ENCODE data around the gene PSG3. TPM values are rescaled to one million over a fixed set of nuclear protein-coding genes. Genes with fewer than 3 reads are reported as not detected.

Gene PSG3
- total RNA-seq, 1 experiment from 2014 or later: not detected

DNA sequence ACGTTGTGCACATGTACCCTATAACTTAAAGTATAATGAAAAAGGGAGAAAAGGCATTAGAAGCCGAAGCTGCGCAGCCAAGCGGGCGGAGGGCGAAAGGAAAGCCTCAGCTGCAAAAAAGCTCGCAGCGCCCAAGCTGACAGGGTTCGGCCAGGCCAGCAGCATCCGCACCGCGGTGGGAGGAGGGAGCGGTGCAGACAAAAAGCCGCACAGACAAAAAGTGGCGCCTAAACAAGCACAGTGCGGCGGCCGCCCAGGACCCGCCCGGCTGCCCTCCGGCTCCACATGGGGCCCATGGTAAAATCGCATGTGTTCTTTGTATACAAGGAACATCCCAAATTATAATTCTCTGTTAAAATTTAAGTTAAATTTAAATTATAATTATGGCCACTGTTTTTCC lies 42.4 kb downstream of the PSG3 start (continued):
- TF ChIP-seq, protein P1, sequence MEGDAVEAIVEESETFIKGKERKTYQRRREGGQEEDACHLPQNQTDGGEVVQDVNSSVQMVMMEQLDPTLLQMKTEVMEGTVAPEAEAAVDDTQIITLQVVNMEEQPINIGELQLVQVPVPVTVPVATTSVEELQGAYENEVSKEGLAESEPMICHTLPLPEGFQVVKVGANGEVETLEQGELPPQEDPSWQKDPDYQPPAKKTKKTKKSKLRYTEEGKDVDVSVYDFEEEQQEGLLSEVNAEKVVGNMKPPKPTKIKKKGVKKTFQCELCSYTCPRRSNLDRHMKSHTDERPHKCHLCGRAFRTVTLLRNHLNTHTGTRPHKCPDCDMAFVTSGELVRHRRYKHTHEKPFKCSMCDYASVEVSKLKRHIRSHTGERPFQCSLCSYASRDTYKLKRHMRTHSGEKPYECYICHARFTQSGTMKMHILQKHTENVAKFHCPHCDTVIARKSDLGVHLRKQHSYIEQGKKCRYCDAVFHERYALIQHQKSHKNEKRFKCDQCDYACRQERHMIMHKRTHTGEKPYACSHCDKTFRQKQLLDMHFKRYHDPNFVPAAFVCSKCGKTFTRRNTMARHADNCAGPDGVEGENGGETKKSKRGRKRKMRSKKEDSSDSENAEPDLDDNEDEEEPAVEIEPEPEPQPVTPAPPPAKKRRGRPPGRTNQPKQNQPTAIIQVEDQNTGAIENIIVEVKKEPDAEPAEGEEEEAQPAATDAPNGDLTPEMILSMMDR (IDR thresholded peaks at IDR 0.05 in 2 of 3, conservative IDR thresholded peaks at IDR 0.05 in 1 of 3; ENCODE audit: borderline replicate concordance in 1 of 3, insufficient read depth in 1 of 3, low read depth in 2 of 3, low read length in 2 of 3): no peak
- TF ChIP-seq, protein P2, sequence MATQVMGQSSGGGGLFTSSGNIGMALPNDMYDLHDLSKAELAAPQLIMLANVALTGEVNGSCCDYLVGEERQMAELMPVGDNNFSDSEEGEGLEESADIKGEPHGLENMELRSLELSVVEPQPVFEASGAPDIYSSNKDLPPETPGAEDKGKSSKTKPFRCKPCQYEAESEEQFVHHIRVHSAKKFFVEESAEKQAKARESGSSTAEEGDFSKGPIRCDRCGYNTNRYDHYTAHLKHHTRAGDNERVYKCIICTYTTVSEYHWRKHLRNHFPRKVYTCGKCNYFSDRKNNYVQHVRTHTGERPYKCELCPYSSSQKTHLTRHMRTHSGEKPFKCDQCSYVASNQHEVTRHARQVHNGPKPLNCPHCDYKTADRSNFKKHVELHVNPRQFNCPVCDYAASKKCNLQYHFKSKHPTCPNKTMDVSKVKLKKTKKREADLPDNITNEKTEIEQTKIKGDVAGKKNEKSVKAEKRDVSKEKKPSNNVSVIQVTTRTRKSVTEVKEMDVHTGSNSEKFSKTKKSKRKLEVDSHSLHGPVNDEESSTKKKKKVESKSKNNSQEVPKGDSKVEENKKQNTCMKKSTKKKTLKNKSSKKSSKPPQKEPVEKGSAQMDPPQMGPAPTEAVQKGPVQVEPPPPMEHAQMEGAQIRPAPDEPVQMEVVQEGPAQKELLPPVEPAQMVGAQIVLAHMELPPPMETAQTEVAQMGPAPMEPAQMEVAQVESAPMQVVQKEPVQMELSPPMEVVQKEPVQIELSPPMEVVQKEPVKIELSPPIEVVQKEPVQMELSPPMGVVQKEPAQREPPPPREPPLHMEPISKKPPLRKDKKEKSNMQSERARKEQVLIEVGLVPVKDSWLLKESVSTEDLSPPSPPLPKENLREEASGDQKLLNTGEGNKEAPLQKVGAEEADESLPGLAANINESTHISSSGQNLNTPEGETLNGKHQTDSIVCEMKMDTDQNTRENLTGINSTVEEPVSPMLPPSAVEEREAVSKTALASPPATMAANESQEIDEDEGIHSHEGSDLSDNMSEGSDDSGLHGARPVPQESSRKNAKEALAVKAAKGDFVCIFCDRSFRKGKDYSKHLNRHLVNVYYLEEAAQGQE (IDR thresholded peaks at IDR 0.05; ENCODE audit: low read depth): no peak
- no peak for TF ChIP-seq SP1 (IDR thresholded peaks at IDR 0.05; ENCODE audit: low read depth)
- no peak for TF ChIP-seq CEBPB (IDR thresholded peaks at IDR 0.05; ENCODE audit: low read depth)
- TF ChIP-seq SIN3A (IDR thresholded peaks at IDR 0.05; ENCODE audit: low read depth): no peak
- TF ChIP-seq TCF7L2 (IDR thresholded peaks at IDR 0.05; ENCODE audit: borderline replicate concordance, extremely low read depth, insufficient read depth, insufficient read length): no peak

DNA sequence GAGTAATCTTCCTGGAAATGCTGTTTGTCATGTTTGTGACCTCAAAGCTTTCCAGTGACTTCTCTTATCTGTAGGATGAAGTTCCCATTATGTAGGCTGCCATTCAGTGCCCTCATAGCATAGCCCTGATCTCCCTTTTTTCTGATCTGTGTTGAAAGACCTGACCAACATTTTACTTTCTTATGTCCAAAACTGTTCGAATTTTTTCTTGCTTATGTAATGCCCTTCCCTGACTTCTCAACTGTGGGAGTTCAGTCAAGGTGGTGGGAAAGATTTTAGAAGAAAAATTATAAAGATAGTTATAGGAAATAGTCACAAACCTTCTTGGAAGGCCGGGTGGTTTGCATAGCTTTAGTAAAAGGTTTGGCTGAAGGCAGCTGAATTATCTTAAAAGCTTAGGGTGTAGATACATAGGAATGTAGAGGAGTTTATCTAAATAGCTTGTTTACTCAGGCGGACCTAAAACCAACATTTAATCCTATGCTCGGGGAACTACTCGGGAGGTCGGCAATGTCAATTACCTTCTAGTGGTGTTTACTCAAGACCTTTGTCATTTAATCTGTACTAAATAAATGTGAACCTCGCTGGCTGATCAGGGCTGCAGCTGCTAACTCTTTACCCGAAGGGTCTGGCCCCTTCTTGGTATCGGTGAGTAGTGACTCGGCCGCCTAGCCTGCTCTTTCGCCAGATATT lies 44.3 kb downstream of the PSG3 start:
- intact Hi-C loops (cut with micrococcal nuclease): loop anchor here (2.0 kb wide), 1 partner anchor 47 kb away; no protein-coding TSS in a partner anchor
- POLR2A ChIA-PET: no interaction called here
- Histone ChIP-seq H3K27ac (ENCODE audit: low read depth, low read length) (no peak overlapping the region), H3K36me3 (ENCODE audit: control insufficient read depth in 1 of 2, insufficient read depth in 2 of 2, low read length in 2 of 2) (no peaks in the 10 kb centered on the region), H3K27me3 (ENCODE audit: insufficient read depth, low read length) (no peaks in the 10 kb centered on the region; the same call in 1 of the 2 replicates), H3K9ac (ENCODE audit: low read length) (no peak overlapping the region), H2AFZ (ENCODE audit: low read depth, low read length, poor library complexity, severe bottlenecking) (no peak overlapping the region), H3K4me2 (ENCODE audit: low read length) (no peak overlapping the region), H3K9me3 (ENCODE audit: control insufficient read depth in 1 of 2, insufficient read depth in 1 of 2, low read depth in 1 of 2, low read length in 2 of 2) (no peaks in the 10 kb centered on the region), H3K4me1 (ENCODE audit: control insufficient read depth in 1 of 2, insufficient read depth in 2 of 2, low read length in 2 of 2) (no peaks in the 10 kb centered on the region), H3K9me2 (ENCODE audit: insufficient read depth) (no peaks in the 10 kb centered on the region), H3K79me2 (ENCODE audit: insufficient read depth, low read length) (no peaks in the 10 kb centered on the region), H4K20me1 (ENCODE audit: insufficient read depth) (no peaks in the 10 kb centered on the region), H3K4me3 (replicated peaks in 1 of 2; ENCODE audit: low read depth in 1 of 2, low read length in 2 of 2) (no peak overlapping the region)
- ATAC-seq (no peak), DNase-seq (ENCODE audit: low read depth, low spot score) (no peak)
- CTCF ChIA-PET: no interaction called here
- RAD21 ChIA-PET (ENCODE audit: low non-redundant PET in 1 of 2, low total read pairs in 2 of 2, uncharacterized antibody in 2 of 2, unreplicated experiment in 2 of 2): no interaction called here
- BruUV-seq (replicated peaks): no TSS peak
- TF ChIP-seq JUND (IDR thresholded peaks at IDR 0.05): no peak
- TF ChIP-seq FOSL1 (IDR thresholded peaks at IDR 0.05; ENCODE audit: low read depth): no peak
- TF ChIP-seq EZH2 (IDR thresholded peaks at IDR 0.05): no peak
- TF ChIP-seq, protein P3, sequence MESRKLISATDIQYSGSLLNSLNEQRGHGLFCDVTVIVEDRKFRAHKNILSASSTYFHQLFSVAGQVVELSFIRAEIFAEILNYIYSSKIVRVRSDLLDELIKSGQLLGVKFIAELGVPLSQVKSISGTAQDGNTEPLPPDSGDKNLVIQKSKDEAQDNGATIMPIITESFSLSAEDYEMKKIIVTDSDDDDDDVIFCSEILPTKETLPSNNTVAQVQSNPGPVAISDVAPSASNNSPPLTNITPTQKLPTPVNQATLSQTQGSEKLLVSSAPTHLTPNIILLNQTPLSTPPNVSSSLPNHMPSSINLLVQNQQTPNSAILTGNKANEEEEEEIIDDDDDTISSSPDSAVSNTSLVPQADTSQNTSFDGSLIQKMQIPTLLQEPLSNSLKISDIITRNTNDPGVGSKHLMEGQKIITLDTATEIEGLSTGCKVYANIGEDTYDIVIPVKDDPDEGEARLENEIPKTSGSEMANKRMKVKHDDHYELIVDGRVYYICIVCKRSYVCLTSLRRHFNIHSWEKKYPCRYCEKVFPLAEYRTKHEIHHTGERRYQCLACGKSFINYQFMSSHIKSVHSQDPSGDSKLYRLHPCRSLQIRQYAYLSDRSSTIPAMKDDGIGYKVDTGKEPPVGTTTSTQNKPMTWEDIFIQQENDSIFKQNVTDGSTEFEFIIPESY (IDR thresholded peaks at IDR 0.05; ENCODE audit: extremely low read depth, insufficient replicate concordance, low read length): no peak
- TF ChIP-seq, protein P1 (IDR thresholded peaks at IDR 0.05 in 2 of 3, conservative IDR thresholded peaks at IDR 0.05 in 1 of 3; ENCODE audit: borderline replicate concordance in 1 of 3, insufficient read depth in 1 of 3, low read depth in 2 of 3, low read length in 2 of 3): no peak
- no peak for TF ChIP-seq SP1 (IDR thresholded peaks at IDR 0.05; ENCODE audit: low read depth)
- TF ChIP-seq TCF7L2 (IDR thresholded peaks at IDR 0.05; ENCODE audit: borderline replicate concordance, extremely low read depth, insufficient read depth, insufficient read length): no peak
- no peak for TF ChIP-seq ZFX (IDR thresholded peaks at IDR 0.05)
- TF ChIP-seq, protein P4, sequence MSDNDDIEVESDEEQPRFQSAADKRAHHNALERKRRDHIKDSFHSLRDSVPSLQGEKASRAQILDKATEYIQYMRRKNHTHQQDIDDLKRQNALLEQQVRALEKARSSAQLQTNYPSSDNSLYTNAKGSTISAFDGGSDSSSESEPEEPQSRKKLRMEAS (IDR thresholded peaks at IDR 0.05): no peak
- TF ChIP-seq SIN3A (IDR thresholded peaks at IDR 0.05; ENCODE audit: low read depth): no peak
